SK-N-SH (cell line): Measurements from ENCODE around the gene ANKRD60.

ENCODE experiments used
- CTCF ChIP-seq: fragments of 200-600 bp; sonication (generic); IDR thresholded peaks from 2 replicates; pipeline ENCODE4 v1.6.1; 2017; ENCODE audit warnings: antibody characterized with exemption, mild to moderate bottlenecking, moderate library complexity
- EP300 ChIP-seq, 2 experiments: IDR thresholded peaks; 2 replicates each; pipeline versions ENCODE4 v1.4.0 to v1.6.1; 2012; ENCODE audit warnings: borderline replicate concordance in 1 of 2, low read depth in 1 of 2, low read length in 1 of 2
- EZH2phosphoT487 ChIP-seq: fragments of 200-600 bp; sonication (generic); IDR thresholded peaks from 2 replicates; pipeline ENCODE4 v1.6.1; 2017; ENCODE audit warnings: low read depth, mixed run types, mild to moderate bottlenecking, antibody characterized with exemption, moderate library complexity, borderline replicate concordance

- TF ChIP-seq CTCF (no peak), EP300 (IDR thresholded peaks at IDR 0.05; ENCODE audit: borderline replicate concordance in 1 of 2, low read depth in 1 of 2, low read length in 1 of 2) (no peak), EZH2phosphoT487 (no peak)
Observed at GRCh38 chr20:58215116-58215515, 13.3 kb downstream of the ANKRD60 start.
